Measurements from ENCODE around the gene SELENBP1.

SELENBP1 gene

GRCh38 chr1:151334822-151335221 is 37.7 kb downstream of the SELENBP1 start:
- no peak for TF ChIP-seq CTCF (IDR thresholded peaks at IDR 0.05; ENCODE audit: low read depth, low read length)
- DNase-seq (ENCODE audit: low read depth, low spot score): no peak
- in situ Hi-C loops (cut with HindIII; ENCODE audit: low sequenced_read_pairs): no loop called here
- H3K4me3 ChIP-seq (ENCODE audit: low read depth, low read length): no peak overlapping the region

GRCh38 chr1:151327903-151328674 is 44.4 kb downstream of the SELENBP1 start:
- no peak for DNase-seq (ENCODE audit: low read depth, low spot score)
- TF ChIP-seq CTCF (IDR thresholded peaks at IDR 0.05; ENCODE audit: low read depth, low read length): no peak
- in situ Hi-C loops (cut with HindIII; ENCODE audit: low sequenced_read_pairs): no loop called here
- H3K4me3 ChIP-seq (ENCODE audit: low read depth, low read length): peak overlapping the region; percentile 79

- in situ Hi-C loops (cut with HindIII; ENCODE audit: low sequenced_read_pairs): no loop called here
- peak within 1 kb of the TSS; percentile 79 for H3K4me3 ChIP-seq (ENCODE audit: low read depth, low read length)
- no peak for TF ChIP-seq CTCF (IDR thresholded peaks at IDR 0.05; ENCODE audit: low read depth, low read length)
- peak; percentile 99 for DNase-seq (ENCODE audit: low read depth, low spot score)
Measured at GRCh38 chr1:151327223-151327902, 45.1 kb downstream of the SELENBP1 start, which contains the start of gene PI4KB. Gene PI4KB, minus strand, starts transcription at chr1:151327416. Its CDS starts 10,935 bp downstream, at chr1:151316481.

GRCh38 chr1:151326619-151327222 is 45.8 kb downstream of the SELENBP1 start:
- TF ChIP-seq CTCF (IDR thresholded peaks at IDR 0.05; ENCODE audit: low read depth, low read length): no peak
- peak; percentile 32 for DNase-seq (ENCODE audit: low read depth, low spot score)
- H3K4me3 ChIP-seq (ENCODE audit: low read depth, low read length): peak overlapping the region; percentile 79
- in situ Hi-C loops (cut with HindIII; ENCODE audit: low sequenced_read_pairs): no loop called here

- TF ChIP-seq CTCF (IDR thresholded peaks at IDR 0.05; ENCODE audit: low read depth, low read length): no peak
- in situ Hi-C loops (cut with HindIII; ENCODE audit: low sequenced_read_pairs): no loop called here
- DNase-seq (ENCODE audit: low read depth, low spot score): peak; percentile 19
- peak overlapping the region; percentile 79 for H3K4me3 ChIP-seq (ENCODE audit: low read depth, low read length)
Measured at GRCh38 chr1:151325646-151326429, 46.7 kb downstream of the SELENBP1 start.

- DNase-seq (ENCODE audit: low read depth, low spot score): no peak
- TF ChIP-seq CTCF (IDR thresholded peaks at IDR 0.05; ENCODE audit: low read depth, low read length): no peak
- in situ Hi-C loops (cut with HindIII; ENCODE audit: low sequenced_read_pairs): no loop called here
- H3K4me3 ChIP-seq (ENCODE audit: low read depth, low read length): no peak overlapping the region
Measured at GRCh38 chr1:151325231-151325630, 47.3 kb downstream of the SELENBP1 start.
